ENCODE data around the gene UVSSA.

- TF ChIP-seq POLR2A (IDR thresholded peaks at IDR 0.05) (no peak), POLR2AphosphoS5 (IDR thresholded peaks at IDR 0.05) (no peak), EP300 (IDR thresholded peaks at IDR 0.05) (no peak)
- TF ChIP-seq, protein P1, sequence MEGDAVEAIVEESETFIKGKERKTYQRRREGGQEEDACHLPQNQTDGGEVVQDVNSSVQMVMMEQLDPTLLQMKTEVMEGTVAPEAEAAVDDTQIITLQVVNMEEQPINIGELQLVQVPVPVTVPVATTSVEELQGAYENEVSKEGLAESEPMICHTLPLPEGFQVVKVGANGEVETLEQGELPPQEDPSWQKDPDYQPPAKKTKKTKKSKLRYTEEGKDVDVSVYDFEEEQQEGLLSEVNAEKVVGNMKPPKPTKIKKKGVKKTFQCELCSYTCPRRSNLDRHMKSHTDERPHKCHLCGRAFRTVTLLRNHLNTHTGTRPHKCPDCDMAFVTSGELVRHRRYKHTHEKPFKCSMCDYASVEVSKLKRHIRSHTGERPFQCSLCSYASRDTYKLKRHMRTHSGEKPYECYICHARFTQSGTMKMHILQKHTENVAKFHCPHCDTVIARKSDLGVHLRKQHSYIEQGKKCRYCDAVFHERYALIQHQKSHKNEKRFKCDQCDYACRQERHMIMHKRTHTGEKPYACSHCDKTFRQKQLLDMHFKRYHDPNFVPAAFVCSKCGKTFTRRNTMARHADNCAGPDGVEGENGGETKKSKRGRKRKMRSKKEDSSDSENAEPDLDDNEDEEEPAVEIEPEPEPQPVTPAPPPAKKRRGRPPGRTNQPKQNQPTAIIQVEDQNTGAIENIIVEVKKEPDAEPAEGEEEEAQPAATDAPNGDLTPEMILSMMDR (IDR thresholded peaks at IDR 0.05): no peak
Observed at GRCh38 chr4:1325681-1326635, 21.1 kb upstream of the UVSSA start.

Data from stomach (tissue), 4 donors.